K562 (cell line): ENCODE measurements around the gene ZNF750. TPM values are rescaled to one million over a fixed set of nuclear protein-coding genes. Genes with fewer than 3 reads are reported as not detected.

Source experiments
- ATAC-seq: fragments of 200-7000 bp; cut with Tn5 transposase; 3 replicates; pipeline ENCODE4 v1.9.1; 2020; ENCODE audit warnings: moderate library complexity
- BruUV-seq: library from RNA; stranded (reverse); fragments of 400-500 nt; replicated peaks from 2 replicates; lab custom pipeline; 2021; lab: Mats Ljungman, UMichigan
- CTCF ChIA-PET: fragments of 300-600 bp; formaldehyde crosslinking; extraction: SDS; loops from one replicate; lab custom pipeline; 2021; ENCODE audit warnings: low intra/inter-chr PET ratio; lab: Yijun Ruan, JAX
- POLR2A ChIA-PET: fragments of 300-600, 350-650 bp; sonication (Branson Sonifier 250); formaldehyde crosslinking; extraction: SDS; loops from one replicate; lab custom pipeline; 2021; ENCODE audit warnings: antibody characterized with exemption, inconsistent platforms; lab: Yijun Ruan, JAX
- DNase-seq, 4 experiments: peaks; one replicate each; pipeline versions ENCODE4 v3.0.0 to v3.0.0-alpha.2; 2011 to 2018; ENCODE audit warnings: low spot score in 3 of 4, mixed read lengths in 3 of 4; ENCODE audit errors: extremely low read depth in 1 of 4
- FAIRE-seq: peaks from 2 replicates; lab custom pipeline; 2011; peaks lifted over from hg19 to GRCh38; lab: Jason Lieb, UNC
- H2AFZ ChIP-seq: 2 replicates; pipeline ENCODE4 v1.6.0; 2011; ENCODE audit warnings: low read depth, low read length, control low read depth, inconsistent platforms
- H3K27ac ChIP-seq: fragments of 200-600 bp; 3 replicates; pipeline ENCODE4 v1.8.0; 2011; ENCODE audit warnings: low read depth, mild to moderate bottlenecking, control low read depth, inconsistent platforms, low read length, moderate library complexity, mixed read lengths; ENCODE audit errors: extremely low read depth
- H3K27me3 ChIP-seq, 2 experiments: fragments of 300-600 bp in 1 of 2; 2 replicates in 1 of 2; 3 replicates in 1 of 2; pipeline versions ENCODE4 v1.6.0 to v1.8.0; 2011; ENCODE audit warnings: inconsistent platforms in 2 of 2, low read length in 2 of 2, mild to moderate bottlenecking in 1 of 2, mixed read lengths in 1 of 2, moderate library complexity in 1 of 2; ENCODE audit not compliant: control insufficient read depth in 2 of 2, insufficient read depth in 2 of 2
- H3K36me3 ChIP-seq: fragments of 300-600 bp; 3 replicates; pipeline ENCODE4 v1.8.0; 2011; ENCODE audit warnings: mild to moderate bottlenecking, low read length, inconsistent platforms; ENCODE audit not compliant: control insufficient read depth, insufficient read depth
- H3K4me1 ChIP-seq, 2 experiments: fragments of 200-600 bp in 1 of 2; replicated peaks in 1 of 2; 2 replicates in 1 of 2; 3 replicates in 1 of 2; pipeline versions ENCODE4 v1.5.1 to v1.8.0; 2011; ENCODE audit warnings: inconsistent platforms in 2 of 2, low read length in 2 of 2, mild to moderate bottlenecking in 1 of 2, mixed read lengths in 1 of 2, moderate library complexity in 1 of 2; ENCODE audit not compliant: control insufficient read depth in 2 of 2, insufficient read depth in 2 of 2
- H3K4me2 ChIP-seq: 2 replicates; pipeline ENCODE4 v1.6.1; 2011; ENCODE audit warnings: low read length, control low read depth, inconsistent platforms, mixed read lengths; ENCODE audit not compliant: insufficient read depth
- H3K4me3 ChIP-seq: fragments of 200-600 bp; sonication (generic), shearing (Covaris generic); 2 replicates; pipeline ENCODE4 v1.5.1; 2016; ENCODE audit warnings: control low read depth, inconsistent platforms
- H3K79me2 ChIP-seq: fragments of 200-600 bp; 3 replicates; pipeline ENCODE4 v1.8.0; 2011; ENCODE audit warnings: low read length, inconsistent platforms; ENCODE audit not compliant: control insufficient read depth, insufficient read depth
- H3K9ac ChIP-seq, 2 experiments: 2 replicates each; pipeline versions ENCODE4 v1.6.0 to v1.6.1; 2011; ENCODE audit warnings: low read depth in 2 of 2, low read length in 2 of 2, control low read depth in 1 of 2, inconsistent platforms in 1 of 2, mild to moderate bottlenecking in 1 of 2, mixed read lengths in 1 of 2; ENCODE audit not compliant: insufficient read depth in 1 of 2
- H3K9me1 ChIP-seq: one replicate; pipeline ENCODE4 v1.6.0; 2011; ENCODE audit warnings: inconsistent platforms, mild to moderate bottlenecking, low read length, moderate library complexity; ENCODE audit not compliant: control insufficient read depth, insufficient read depth
- H3K9me3 ChIP-seq: replicated peaks from 2 replicates; pipeline ENCODE4 v1.5.1; 2011; ENCODE audit warnings: low read depth, low read length, inconsistent platforms; ENCODE audit not compliant: control insufficient read depth, insufficient read depth
- H4K20me1 ChIP-seq: replicated peaks from 2 replicates; pipeline ENCODE4 v1.6.1; 2011; ENCODE audit warnings: low read length, inconsistent platforms, mixed read lengths; ENCODE audit not compliant: control insufficient read depth, insufficient read depth
- ARID3A ChIP-seq: IDR thresholded peaks from 2 replicates; pipeline ENCODE4 v1.6.1; 2012; ENCODE audit warnings: low read depth, low read length, improper control_type of control experiment, borderline replicate concordance
- CSDE1 ChIP-seq, 2 experiments: fragments of 450-650 bp; IDR thresholded peaks; 2 replicates each; pipeline ENCODE4 v1.6.1; 2016; ENCODE audit warnings: mild to moderate bottlenecking in 1 of 2
- CXXC5 ChIP-seq: fragments of 250-450 bp; sonication (Bioruptor Pico); IDR thresholded peaks from 2 replicates; pipeline ENCODE4 v1.8.0; 2022; ENCODE audit warnings: inconsistent platforms, mild to moderate bottlenecking, moderate library complexity
- DNMT1 ChIP-seq: fragments of 450-650 bp; IDR thresholded peaks from 2 replicates; pipeline ENCODE4 v1.6.1; 2016; ENCODE audit warnings: antibody characterized with exemption, mild to moderate bottlenecking
- ETV5 ChIP-seq: sonication (generic); formaldehyde crosslinking; IDR thresholded peaks from 2 replicates; pipeline ENCODE4 v1.4.0; 2020; ENCODE audit warnings: low read depth, mild to moderate bottlenecking, missing genetic modification reagents
- ETV6 ChIP-seq, 3 experiments: fragments of 150-350 bp in 1 of 3; sonication (generic) in 1 of 3; formaldehyde crosslinking in 1 of 3; IDR thresholded peaks; 2 replicates each; pipeline versions ENCODE4 v1.6.1 to v1.8.0; 2014 to 2022; ENCODE audit warnings: borderline replicate concordance in 2 of 3, low read depth in 2 of 3, antibody characterized with exemption in 1 of 3, low read length in 1 of 3, mild to moderate bottlenecking in 1 of 3, missing genetic modification reagents in 1 of 3
- HNRNPUL1 ChIP-seq: fragments of 200-400 bp; formaldehyde crosslinking; IDR thresholded peaks from 2 replicates; pipeline ENCODE4 v1.6.1; 2017; ENCODE audit warnings: low read length
- IRF9 ChIP-seq: fragments of 450-650 bp; IDR thresholded peaks from 2 replicates; pipeline ENCODE4 v1.6.1; 2016; ENCODE audit warnings: missing biosample characterization, missing genetic modification characterization
- LCOR ChIP-seq: sonication (generic); formaldehyde crosslinking; IDR thresholded peaks from 2 replicates; pipeline ENCODE4 v1.8.0; 2022; ENCODE audit warnings: mild to moderate bottlenecking, missing genetic modification reagents
- OTX1 ChIP-seq: fragments of 450-650 bp; formaldehyde crosslinking; IDR thresholded peaks from 2 replicates; pipeline ENCODE4 v1.4.0; 2022; ENCODE audit warnings: mild to moderate bottlenecking
- PHB ChIP-seq: fragments of 250-450 bp; sonication (Bioruptor Pico); IDR thresholded peaks from 2 replicates; pipeline ENCODE4 v1.5.0; 2021
- RB1 ChIP-seq: fragments of 450-650 bp; IDR thresholded peaks from 2 replicates; pipeline ENCODE4 v1.6.1; 2017; ENCODE audit warnings: low read depth, mild to moderate bottlenecking
- SPI1 ChIP-seq: IDR thresholded peaks from 2 replicates; pipeline ENCODE4 v1.6.1; 2011; ENCODE audit warnings: low read depth, low read length, control low read depth, borderline replicate concordance
- TEAD4 ChIP-seq, 2 experiments: sonication (generic) in 1 of 2; formaldehyde crosslinking in 1 of 2; IDR thresholded peaks; 2 replicates each; pipeline versions ENCODE4 v1.6.1 to v1.8.0; 2012 to 2022; ENCODE audit warnings: borderline replicate concordance in 1 of 2, inconsistent platforms in 1 of 2, low read length in 1 of 2, mild to moderate bottlenecking in 1 of 2, missing genetic modification reagents in 1 of 2
- TFAP4 ChIP-seq: sonication (generic); formaldehyde crosslinking; IDR thresholded peaks from 2 replicates; pipeline ENCODE4 v1.8.0; 2022; ENCODE audit warnings: missing genetic modification reagents, mild to moderate bottlenecking, moderate library complexity, borderline replicate concordance
- TRIM28 ChIP-seq: fragments of 450-650 bp; IDR thresholded peaks from 2 replicates; pipeline ENCODE4 v1.6.1; 2017
- ZBTB17 ChIP-seq: fragments of 450-650 bp; formaldehyde crosslinking; IDR thresholded peaks from 2 replicates; pipeline ENCODE4 v1.4.0; 2020; ENCODE audit warnings: mild to moderate bottlenecking
- ZNF551 ChIP-seq: fragments of 250-450 bp; sonication (Bioruptor Pico); IDR thresholded peaks from 2 replicates; pipeline ENCODE4 v1.5.0; 2021; ENCODE audit warnings: mild to moderate bottlenecking, moderate library complexity
- WGBS: fragments of 100-300 bp; shearing (Covaris generic); methylation state at CpG from one replicate; pipeline ENCODE4 v1.1.6; 2016; ENCODE audit warnings: low coverage, mixed read lengths; ENCODE audit not compliant: insufficient coverage; ENCODE audit errors: missing lambda C conversion rate; 5-methylcytosine and 5-hydroxymethylcytosine counted together
- in situ Hi-C: fragments of 300-500 bp; cut with MboI; formaldehyde crosslinking; loops from 4 replicates; pipeline ENCODE4 v1.15.0; 2018; ENCODE audit warnings: inconsistent platforms, mixed read lengths
- intact Hi-C: fragments of 100-400 bp; cut with micrococcal nuclease; formaldehyde crosslinking; loops from 2 replicates; pipeline ENCODE4 v1.14.2; 2022
- polyA plus RNA-seq, 8 experiments: library from polyadenylated mRNA; depleted of rRNA in 4 of 8; stranded (reverse) in 5 of 8; unstranded in 3 of 8; fragments of >200 nt; fragmentation: Nextera tagmentation in 2 of 8; fragmentation: Illumina TruSeq in 1 of 8; extraction: Ambion mirVana in 2 of 8; extraction: Trizol in 1 of 8; gene quantifications; 2 replicates each; pipeline versions ENCODE4 v1.2.1 to v1.2.3, GENCODE V29; 2011 to 2014; ENCODE audit warnings: inconsistent platforms in 1 of 8, missing spikeins in 1 of 8
- total RNA-seq, 7 experiments: library from RNA; depleted of rRNA in 6 of 7; stranded (reverse); fragments of >200 nt in 6 of 7; fragmentation: Illumina TruSeq in 2 of 7; extraction: Trizol in 2 of 7; gene quantifications; 2 replicates each; pipeline versions ENCODE4 v1.2.1 to v1.2.3, GENCODE V29; 2011 to 2021; ENCODE audit warnings: low replicate concordance in 1 of 7

Gene ZNF750
- total and polyA plus RNA-seq, 9 of the 15 experiments (the other 6 are each of a cell fraction or from before 2014, with no cell fraction given) = not detected

- Histone ChIP-seq H3K4me1 (peaks cover 0 to 5% of the 10 kb centered on the region in 2 experiments; a peak in 2 of 5 replicates), H3K4me2 (no peak overlapping the region), H3K9ac (no peak overlapping the region), H3K27me3 (no peaks in the 10 kb centered on the region), H3K9me3 (peaks cover 6% of the 10 kb centered on the region), H4K20me1 (no peaks in the 10 kb centered on the region), H3K9me1 (no peaks in the 10 kb centered on the region), H3K79me2 (no peaks in the 10 kb centered on the region), H2AFZ (no peak overlapping the region), H3K27ac (no peak overlapping the region), H3K36me3 (peaks cover 32% of the 10 kb centered on the region), H3K4me3 (no peak overlapping the region)
- WGBS = 61% methylated on average over 2 of the region's 2 CpGs
- ChIA-PET CTCF (no interaction called here), POLR2A (interaction anchor here (0.8 to 1.4 kb wide), 2 partner anchors 10 to 152 kb away, joined by 3 read pairs; no protein-coding TSS in a partner anchor)
- no TSS peak for BruUV-seq
- ATAC-seq (no peak), DNase-seq (no peak), FAIRE-seq (no peak)
- in situ Hi-C loops (no loop called here), intact Hi-C loops (no loop called here)
- no peak for TF ChIP-seq ETV6 (IDR thresholded peaks at IDR 0.05; ENCODE audit: borderline replicate concordance in 1 of 2, low read depth in 2 of 2, low read length in 1 of 2)
- no peak for TF ChIP-seq ETV6 (CRISPR knock-in tag; IDR thresholded peaks at IDR 0.05; ENCODE audit: borderline replicate concordance)
- TF ChIP-seq HNRNPUL1 = no peak
- no peak for TF ChIP-seq IRF9 (tag)
- TF ChIP-seq ZNF551 (CRISPR knock-in tag) = no peak
- no peak for TF ChIP-seq TRIM28
- TF ChIP-seq DNMT1 = no peak
- no peak for TF ChIP-seq PHB (CRISPR knock-in tag)
- no peak for TF ChIP-seq RB1
- no peak for TF ChIP-seq SPI1
- no peak for TF ChIP-seq TFAP4 (CRISPR knock-in tag)
- TF ChIP-seq ARID3A = no peak
- no peak for TF ChIP-seq CSDE1 (IDR thresholded peaks at IDR 0.05)
- no peak for TF ChIP-seq OTX1 (CRISPR knock-in tag)
- no peak for TF ChIP-seq CXXC5 (CRISPR knock-in tag)
- TF ChIP-seq ZBTB17 = no peak
- TF ChIP-seq LCOR (CRISPR knock-in tag) = no peak
- no peak for TF ChIP-seq ETV5 (CRISPR knock-in tag)
- no peak for TF ChIP-seq TEAD4 (IDR thresholded peaks at IDR 0.05; ENCODE audit: low read length)
- no peak for TF ChIP-seq TEAD4 (CRISPR knock-in tag; IDR thresholded peaks at IDR 0.05; ENCODE audit: borderline replicate concordance)
These were observed 18.3 kb downstream of the ZNF750 start for GRCh38 chr17:82821554-82821953.
